ENCODE data around the gene CAPG. TPM values are rescaled to one million over a fixed set of nuclear protein-coding genes. Genes with fewer than 3 reads are reported as not detected.

Gene CAPG
- total and polyA plus RNA-seq, 9 of the 15 experiments (the other 6 are each of a cell fraction or from before 2014, with no cell fraction given) = 10.6 to 90.4 (median 56.0) TPM

DNA sequence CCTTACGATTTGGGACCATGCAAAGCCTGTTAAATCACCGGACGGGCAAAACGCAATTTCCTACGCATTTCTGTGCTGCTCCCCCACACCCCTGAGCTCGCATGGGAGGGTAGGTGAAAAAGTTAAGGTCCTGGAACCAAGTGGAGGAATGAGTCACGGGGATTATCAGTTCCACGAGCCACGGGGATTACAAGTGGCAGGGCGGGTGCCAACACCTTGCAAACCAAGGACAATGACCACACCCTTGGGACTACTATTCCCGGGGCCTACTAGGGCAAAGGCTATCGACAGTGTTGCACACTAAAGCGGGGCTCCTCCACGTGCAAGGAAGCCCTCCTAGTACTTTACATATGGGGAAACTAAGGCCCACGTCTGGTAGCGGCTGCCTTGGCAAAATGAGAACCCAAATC lies 56.3 kb downstream of the CAPG start (continued):
- TF ChIP-seq, protein P1, sequence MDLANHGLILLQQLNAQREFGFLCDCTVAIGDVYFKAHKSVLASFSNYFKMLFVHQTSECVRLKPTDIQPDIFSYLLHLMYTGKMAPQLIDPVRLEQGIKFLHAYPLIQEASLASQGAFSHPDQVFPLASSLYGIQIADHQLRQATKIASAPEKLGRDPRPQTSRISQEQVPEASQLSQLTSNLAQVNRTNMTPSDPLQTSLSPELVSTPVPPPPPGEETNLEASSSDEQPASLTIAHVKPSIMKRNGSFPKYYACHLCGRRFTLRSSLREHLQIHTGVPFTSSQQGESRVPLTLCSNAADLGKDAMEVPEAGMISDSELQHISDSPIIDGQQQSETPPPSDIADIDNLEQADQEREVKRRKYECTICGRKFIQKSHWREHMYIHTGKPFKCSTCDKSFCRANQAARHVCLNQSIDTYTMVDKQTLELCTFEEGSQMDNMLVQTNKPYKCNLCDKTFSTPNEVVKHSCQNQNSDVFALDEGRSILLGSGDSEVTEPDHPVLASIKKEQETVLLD (IDR thresholded peaks at IDR 0.05) = 0 out of 2 replicates have a peak, but pooled peaks have one; percentile 24
- TF ChIP-seq FOXK1 (CRISPR knock-in tag; IDR thresholded peaks at IDR 0.05; ENCODE audit: borderline replicate concordance) (no peak), JUND (IDR thresholded peaks at IDR 0.05; ENCODE audit: borderline replicate concordance, low read depth, low read length) (peak; percentile 78), JUND (tag; IDR thresholded peaks at IDR 0.05; ENCODE audit: borderline replicate concordance, low read depth, low read length) (peak; percentile 57; the same call in 1 of the 3 replicates), TRIM28 (IDR thresholded peaks at IDR 0.05) (no peak), SAP30 (IDR thresholded peaks at IDR 0.05; ENCODE audit: borderline replicate concordance, insufficient read depth, low read depth, low read length, poor library complexity, severe bottlenecking) (peak; percentile 42), SMAD3 (CRISPR knock-in tag; conservative IDR thresholded peaks at IDR 0.05) (no peak), YY1 (IDR thresholded peaks at IDR 0.05; ENCODE audit: borderline replicate concordance in 1 of 3, control insufficient read depth in 1 of 3, extremely low read depth in 1 of 3, insufficient read depth in 3 of 3, insufficient read length in 1 of 3, insufficient replicate concordance in 2 of 3, low read depth in 1 of 3, low read length in 2 of 3) (no peak), RB1 (IDR thresholded peaks at IDR 0.05; ENCODE audit: low read depth) (peak; percentile 4; the same call in 1 of the 2 replicates)
- TF ChIP-seq, protein P2, sequence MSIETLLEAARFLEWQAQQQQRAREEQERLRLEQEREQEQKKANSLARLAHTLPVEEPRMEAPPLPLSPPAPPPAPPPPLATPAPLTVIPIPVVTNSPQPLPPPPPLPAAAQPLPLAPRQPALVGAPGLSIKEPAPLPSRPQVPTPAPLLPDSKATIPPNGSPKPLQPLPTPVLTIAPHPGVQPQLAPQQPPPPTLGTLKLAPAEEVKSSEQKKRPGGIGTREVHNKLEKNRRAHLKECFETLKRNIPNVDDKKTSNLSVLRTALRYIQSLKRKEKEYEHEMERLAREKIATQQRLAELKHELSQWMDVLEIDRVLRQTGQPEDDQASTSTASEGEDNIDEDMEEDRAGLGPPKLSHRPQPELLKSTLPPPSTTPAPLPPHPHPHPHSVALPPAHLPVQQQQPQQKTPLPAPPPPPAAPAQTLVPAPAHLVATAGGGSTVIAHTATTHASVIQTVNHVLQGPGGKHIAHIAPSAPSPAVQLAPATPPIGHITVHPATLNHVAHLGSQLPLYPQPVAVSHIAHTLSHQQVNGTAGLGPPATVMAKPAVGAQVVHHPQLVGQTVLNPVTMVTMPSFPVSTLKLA (conservative IDR thresholded peaks at IDR 0.05) = peak in 1 of 2 experiments; percentile 46; a peak in 1 of 4 replicates
